SKM-1 (cell line): ENCODE data around the gene C10orf88.
"Not testable (repeated sequence)": the region's sequence is repeated elsewhere in the genome, so short reads cannot be mapped to it uniquely, and the experiment has no call there.

Experiments
- DNase-seq: peaks from one replicate; lab custom pipeline; 2025; ENCODE audit not compliant: unreplicated experiment; lab: John Stamatoyannopoulos, UW

Gene C10orf88

GRCh38 chr10:122962405-122962804, 8.4 kb upstream of the C10orf88 start:
- no peak for DNase-seq

DNA sequence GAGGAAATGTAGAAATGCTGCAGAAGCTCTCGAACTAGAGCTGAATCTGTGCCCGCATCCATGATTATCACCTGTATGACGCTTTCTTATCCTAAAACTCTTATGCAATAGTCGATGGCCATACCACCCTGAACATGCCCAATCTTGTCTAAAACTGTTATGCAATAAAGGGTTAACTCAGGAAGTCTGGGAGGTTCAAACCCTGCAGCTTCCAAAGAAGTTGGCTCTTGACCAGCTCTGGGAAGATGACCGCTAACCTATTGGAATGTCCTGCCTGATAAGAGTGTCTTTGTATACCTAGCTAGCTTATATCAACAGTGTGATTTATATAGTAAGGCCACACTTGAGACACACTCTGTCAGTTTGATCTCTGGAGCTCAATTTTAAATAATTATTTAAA, 3.4 kb upstream of the C10orf88 start:
- no peak for DNase-seq

GRCh38 chr10:122955892-122956291, 1.9 kb upstream of the C10orf88 start:
- DNase-seq = no peak

DNA sequence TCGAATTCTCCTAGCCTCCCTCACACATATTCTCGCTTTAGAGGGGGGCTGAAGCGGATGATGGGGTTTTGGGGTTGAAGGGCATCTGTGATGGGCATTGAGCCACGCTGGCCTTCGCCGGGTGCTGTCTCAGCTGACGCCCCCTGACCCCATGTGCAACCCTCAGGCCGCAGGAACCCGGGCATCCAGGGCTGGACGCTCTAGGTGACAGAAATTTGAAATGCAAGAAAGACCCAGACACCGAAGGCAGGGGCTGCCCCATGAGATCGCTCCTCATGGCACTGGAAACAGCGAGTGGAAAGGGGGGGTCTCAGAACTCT, 664 bp upstream of the C10orf88 start:
- DNase-seq = no peak

DNA sequence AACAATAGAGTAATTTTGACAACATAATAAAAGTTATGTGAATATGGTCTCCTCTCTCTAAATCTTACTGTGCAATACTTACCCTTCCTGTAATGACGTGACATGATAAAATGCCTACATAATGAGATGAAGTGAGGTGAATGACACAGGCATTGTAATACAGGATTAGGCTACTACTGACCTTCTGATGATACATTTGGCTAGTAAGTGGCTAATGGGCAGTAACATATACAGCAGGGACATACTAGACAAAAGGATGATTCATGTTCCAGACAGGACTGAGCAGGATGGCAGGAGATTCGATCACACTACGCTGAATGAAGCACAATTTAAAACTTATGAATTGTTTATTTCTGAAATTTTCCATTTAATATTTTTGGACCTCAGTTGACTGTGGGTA, 4.7 kb downstream of the C10orf88 start:
- no peak for DNase-seq

DNA sequence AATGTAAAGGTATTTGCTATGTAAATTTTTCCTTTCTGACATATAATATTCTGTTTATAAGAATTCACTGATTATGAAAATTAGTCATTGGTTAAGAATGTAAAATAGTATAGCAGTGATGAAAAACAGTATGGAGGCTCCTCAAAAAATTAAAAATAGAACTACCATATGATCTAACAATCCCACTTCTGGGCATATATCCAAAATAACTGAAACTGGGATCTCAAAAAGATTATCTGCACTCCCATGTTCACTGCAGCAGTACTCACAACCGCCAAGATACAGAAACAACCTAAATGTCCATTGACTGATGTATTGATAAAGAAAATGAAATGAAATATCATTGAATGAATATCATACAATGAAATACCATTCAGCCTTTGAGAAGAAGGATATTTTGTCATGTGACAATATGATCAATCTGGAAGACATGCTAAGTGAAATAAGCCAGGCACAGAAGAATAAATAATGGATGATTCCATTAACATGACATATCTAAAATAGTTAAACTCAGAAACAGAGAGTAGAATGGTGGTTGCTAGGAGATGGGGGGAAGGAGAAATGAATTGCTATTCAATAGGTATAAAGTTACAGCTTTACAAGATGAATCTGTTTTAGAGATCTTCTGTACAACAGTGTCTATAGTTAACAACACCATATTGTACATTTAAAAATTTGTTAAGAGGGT, 14.0 kb downstream of the C10orf88 start:
- DNase-seq = no peak

GRCh38 chr10:122939133-122939855, 14.7 kb downstream of the C10orf88 start:
- no peak for DNase-seq

- no peak for DNase-seq
Measured at GRCh38 chr10:122931088-122931906, 22.7 kb downstream of the C10orf88 start.

GRCh38 chr10:122930140-122930539, 23.9 kb downstream of the C10orf88 start:
- no peak for DNase-seq

- DNase-seq = no peak
Measured at GRCh38 chr10:122915700-122916099, 38.3 kb downstream of the C10orf88 start.

- DNase-seq = no peak
Measured at GRCh38 chr10:122911889-122912484, 42.0 kb downstream of the C10orf88 start.

GRCh38 chr10:122910310-122910709, 43.7 kb downstream of the C10orf88 start, which contains the start of gene FAM24A:
Gene FAM24A (plus strand): TSS chr10:122910610. CDS start chr10:122911635, 1,025 bp downstream.
- DNase-seq = no peak

- not testable (repeated sequence) for DNase-seq
Measured at GRCh38 chr10:122903861-122904260, 50.2 kb downstream of the C10orf88 start.

- no peak for DNase-seq
Measured at GRCh38 chr10:122894261-122894944, 59.6 kb downstream of the C10orf88 start.

DNA sequence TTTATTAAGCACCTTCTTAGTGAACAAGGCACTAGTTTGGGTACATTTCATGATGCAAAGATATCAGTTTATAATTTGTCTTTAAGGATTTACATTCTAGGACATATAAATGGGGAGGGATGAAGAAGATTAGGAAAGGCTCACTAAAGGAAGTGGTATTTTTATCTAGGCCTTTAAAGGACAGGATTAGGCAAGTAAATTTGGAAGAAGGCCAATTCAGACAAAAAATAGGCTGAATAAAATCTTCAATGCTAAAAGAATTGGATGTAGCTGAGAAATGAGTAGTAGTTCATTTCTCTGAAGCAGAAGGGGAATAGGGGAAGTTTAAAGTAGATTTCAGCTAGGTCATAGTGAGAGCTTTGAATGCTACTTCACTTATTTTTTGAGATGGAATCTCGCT, 69.9 kb downstream of the C10orf88 start:
- no peak for DNase-seq

DNA sequence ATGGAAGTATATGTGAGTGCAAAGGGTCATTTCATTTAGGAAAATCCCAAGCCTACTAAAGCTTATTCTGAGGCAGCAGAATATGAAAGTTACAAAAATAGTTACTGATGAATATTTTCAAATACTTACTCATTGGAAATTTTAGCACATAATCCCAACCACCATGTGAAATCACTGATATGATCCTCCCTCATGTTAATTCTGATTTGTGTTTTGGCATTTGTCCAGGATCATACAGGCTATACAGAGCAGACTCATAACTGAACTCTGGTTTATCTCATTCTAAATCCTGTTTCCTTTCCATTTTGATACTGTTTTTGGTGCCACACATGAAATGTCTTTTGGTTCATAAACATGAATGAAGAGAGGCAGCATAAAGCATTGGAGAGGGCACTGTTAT, 71.3 kb downstream of the C10orf88 start:
- no peak for DNase-seq
